Measurements from ENCODE around the gene PLLP.

GRCh38 chr16:57264381-57264780 lies 20.1 kb downstream of the PLLP start:
- TF ChIP-seq, protein P1, sequence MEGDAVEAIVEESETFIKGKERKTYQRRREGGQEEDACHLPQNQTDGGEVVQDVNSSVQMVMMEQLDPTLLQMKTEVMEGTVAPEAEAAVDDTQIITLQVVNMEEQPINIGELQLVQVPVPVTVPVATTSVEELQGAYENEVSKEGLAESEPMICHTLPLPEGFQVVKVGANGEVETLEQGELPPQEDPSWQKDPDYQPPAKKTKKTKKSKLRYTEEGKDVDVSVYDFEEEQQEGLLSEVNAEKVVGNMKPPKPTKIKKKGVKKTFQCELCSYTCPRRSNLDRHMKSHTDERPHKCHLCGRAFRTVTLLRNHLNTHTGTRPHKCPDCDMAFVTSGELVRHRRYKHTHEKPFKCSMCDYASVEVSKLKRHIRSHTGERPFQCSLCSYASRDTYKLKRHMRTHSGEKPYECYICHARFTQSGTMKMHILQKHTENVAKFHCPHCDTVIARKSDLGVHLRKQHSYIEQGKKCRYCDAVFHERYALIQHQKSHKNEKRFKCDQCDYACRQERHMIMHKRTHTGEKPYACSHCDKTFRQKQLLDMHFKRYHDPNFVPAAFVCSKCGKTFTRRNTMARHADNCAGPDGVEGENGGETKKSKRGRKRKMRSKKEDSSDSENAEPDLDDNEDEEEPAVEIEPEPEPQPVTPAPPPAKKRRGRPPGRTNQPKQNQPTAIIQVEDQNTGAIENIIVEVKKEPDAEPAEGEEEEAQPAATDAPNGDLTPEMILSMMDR (conservative IDR thresholded peaks at IDR 0.05), result no peak
- no peak for TF ChIP-seq ZFX (IDR thresholded peaks at IDR 0.05)

Measured in C4-2B (cell line).